HUES48 (cell line): ENCODE results near the gene LSAMP.
"Not testable (repeated sequence)": the region's sequence is repeated elsewhere in the genome, so short reads cannot be mapped to it uniquely, and the experiment has no call there.

Experiments used
- H3K27ac ChIP-seq: one replicate; pipeline ENCODE4 v1.7.0; 2013; ENCODE audit warnings: low read depth, low read length, inconsistent platforms
- H3K27me3 ChIP-seq: 2 replicates; pipeline ENCODE4 v1.6.1; 2013; ENCODE audit warnings: mild to moderate bottlenecking, low read length; ENCODE audit not compliant: control insufficient read depth, insufficient read depth
- H3K36me3 ChIP-seq: 2 replicates; pipeline ENCODE4 v1.6.1; 2013; ENCODE audit warnings: low read length; ENCODE audit not compliant: control insufficient read depth, insufficient read depth
- H3K4me1 ChIP-seq: 2 replicates; pipeline ENCODE4 v1.6.1; 2013; ENCODE audit warnings: mild to moderate bottlenecking, low read length; ENCODE audit not compliant: control insufficient read depth, insufficient read depth
- H3K4me3 ChIP-seq: 2 replicates; pipeline ENCODE4 v1.5.1; 2013; ENCODE audit warnings: mild to moderate bottlenecking, low read depth, low read length
- H3K9ac ChIP-seq: 2 replicates; pipeline ENCODE4 v1.6.1; 2013; ENCODE audit warnings: mild to moderate bottlenecking, low read depth, low read length, moderate library complexity
- H3K9me3 ChIP-seq: 2 replicates; pipeline ENCODE4 v1.6.1; 2013; ENCODE audit warnings: low read length; ENCODE audit not compliant: control insufficient read depth, insufficient read depth

Gene LSAMP

DNA sequence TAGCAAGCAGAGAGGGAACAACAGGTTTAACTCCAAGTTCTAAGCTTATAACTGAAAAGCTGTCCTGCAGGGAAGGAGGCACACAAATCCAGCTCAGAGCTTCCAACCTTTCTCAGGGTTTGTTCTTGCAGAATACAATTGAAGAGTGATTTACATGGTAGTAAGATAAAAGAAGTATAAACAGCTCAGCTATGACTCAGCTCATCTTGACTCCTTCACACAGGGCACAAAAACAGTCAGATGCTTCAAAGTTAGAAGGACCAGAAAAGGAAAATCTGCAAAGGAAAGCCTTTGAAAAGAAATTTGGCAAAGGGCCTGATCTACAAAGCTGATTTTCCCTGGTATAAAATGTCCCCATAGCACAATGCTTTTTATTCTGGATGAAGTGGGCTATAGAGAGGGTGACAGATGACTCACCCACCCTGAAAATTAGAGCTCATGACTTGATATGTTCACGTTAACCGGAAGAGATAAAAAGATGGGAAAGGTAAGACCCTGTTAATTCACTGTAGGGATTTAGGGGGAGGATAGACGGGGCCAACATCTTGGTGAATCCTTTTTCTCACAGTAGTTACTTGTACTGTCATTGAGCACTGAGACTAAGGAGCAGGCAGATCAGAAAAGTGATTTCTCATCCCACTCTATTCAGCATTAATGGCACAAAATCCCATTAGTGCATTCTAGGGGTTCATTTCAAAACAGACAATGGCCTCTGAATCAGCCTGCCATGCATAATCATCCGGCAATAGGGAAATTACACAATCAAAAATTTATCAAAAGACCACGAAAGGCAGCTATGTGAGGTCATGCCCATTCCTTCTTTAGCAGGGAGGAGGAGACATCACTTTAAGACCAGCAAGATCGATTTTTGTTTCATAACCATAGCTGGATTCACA lies 678.5 kb downstream of the LSAMP start:
- Histone ChIP-seq H3K27ac (peak overlapping the region; percentile 94), H3K4me1 (peaks cover 17% of the 10 kb centered on the region), H3K9me3 (no peaks in the 10 kb centered on the region), H3K27me3 (no peaks in the 10 kb centered on the region), H3K9ac (no peak overlapping the region), H3K4me3 (no peak overlapping the region), H3K36me3 (no peaks in the 10 kb centered on the region)

DNA sequence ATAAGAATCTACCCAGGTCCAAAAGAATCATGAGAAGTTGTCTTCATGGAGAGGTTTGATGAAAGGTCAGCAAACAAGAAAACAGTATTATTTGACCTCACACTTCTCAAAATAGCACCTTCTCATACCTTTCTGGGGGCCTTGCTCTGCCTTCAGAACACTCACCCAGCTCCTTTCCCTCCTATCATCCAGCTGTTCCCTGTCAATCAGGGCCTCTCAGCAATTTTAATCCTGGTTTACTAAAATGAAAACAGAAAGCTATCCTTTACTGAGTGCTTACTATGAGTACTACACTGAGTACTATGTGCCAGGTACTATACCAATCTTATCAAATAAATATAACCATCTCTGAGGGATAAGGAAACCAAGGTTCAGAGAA lies 683.4 kb downstream of the LSAMP start:
- no peak overlapping the region for H3K27ac ChIP-seq
- H3K36me3 ChIP-seq: no peaks in the 10 kb centered on the region
- H3K27me3 ChIP-seq: no peaks in the 10 kb centered on the region
- no peak overlapping the region for H3K9ac ChIP-seq
- no peak overlapping the region for H3K4me3 ChIP-seq
- peaks cover 12% of the 10 kb centered on the region for H3K4me1 ChIP-seq
- H3K9me3 ChIP-seq: no peaks in the 10 kb centered on the region

DNA sequence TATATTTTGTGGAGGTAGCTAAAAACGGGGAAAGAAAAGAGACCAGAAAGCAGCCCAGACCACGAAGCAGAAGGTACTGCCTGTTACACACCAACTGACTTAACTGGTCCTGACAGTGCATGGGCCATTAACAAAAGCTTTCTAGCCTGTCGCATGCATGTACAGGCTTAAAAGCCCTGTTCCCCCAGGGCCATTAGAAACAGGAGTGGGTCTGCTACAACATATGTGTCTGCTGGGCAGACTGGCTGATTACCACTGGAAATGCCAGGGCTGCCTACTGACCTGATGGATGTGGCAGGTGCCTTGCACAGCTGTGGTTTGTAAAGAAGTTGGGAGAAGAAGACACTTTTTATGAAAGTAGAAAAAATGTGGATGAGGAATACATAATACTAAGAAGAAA lies 684.6 kb downstream of the LSAMP start:
- Histone ChIP-seq H3K4me1 (peaks cover under 1% of the 10 kb centered on the region; the same call in 1 of the 2 replicates), H3K4me3 (no peak overlapping the region), H3K27me3 (no peaks in the 10 kb centered on the region), H3K36me3 (no peaks in the 10 kb centered on the region), H3K9ac (no peak overlapping the region), H3K9me3 (no peaks in the 10 kb centered on the region), H3K27ac (no peak overlapping the region)

DNA sequence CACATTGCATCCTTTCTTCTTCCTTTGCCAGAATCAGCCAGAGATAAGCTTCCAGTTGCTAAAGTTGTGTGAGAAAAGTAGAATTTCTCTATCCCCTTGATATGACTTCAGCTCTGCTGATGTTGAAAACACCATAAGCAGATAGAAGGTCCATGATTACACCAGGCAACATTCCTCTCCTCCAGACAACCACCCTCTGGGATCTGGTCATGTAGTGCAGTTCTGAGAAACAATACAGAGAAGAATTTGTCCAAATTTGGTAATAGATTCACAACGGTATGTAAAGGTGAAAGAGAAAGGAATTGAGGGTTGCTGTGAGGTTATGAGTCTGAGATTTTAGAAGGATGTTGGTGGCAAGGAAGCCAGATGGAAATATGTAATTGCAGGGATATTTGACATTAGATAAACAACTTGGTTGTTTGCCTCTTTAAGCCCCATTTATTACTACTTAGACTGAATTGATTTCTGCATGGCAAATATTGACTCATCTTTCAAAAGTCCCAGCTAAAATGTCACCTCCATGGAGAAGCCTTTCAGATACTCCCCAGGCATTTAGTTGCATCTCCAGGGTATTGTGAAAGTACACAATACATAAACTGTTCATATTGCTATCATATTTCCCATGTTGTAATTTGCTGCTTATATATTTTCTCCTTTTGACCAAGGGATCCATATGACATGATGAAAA lies 687.1 kb downstream of the LSAMP start:
- H3K36me3 ChIP-seq: no peaks in the 10 kb centered on the region
- H3K9ac ChIP-seq: no peak overlapping the region
- H3K27me3 ChIP-seq: no peaks in the 10 kb centered on the region
- no peak overlapping the region for H3K27ac ChIP-seq
- H3K4me3 ChIP-seq: no peak overlapping the region
- H3K4me1 ChIP-seq: no peaks in the 10 kb centered on the region
- no peaks in the 10 kb centered on the region for H3K9me3 ChIP-seq

DNA sequence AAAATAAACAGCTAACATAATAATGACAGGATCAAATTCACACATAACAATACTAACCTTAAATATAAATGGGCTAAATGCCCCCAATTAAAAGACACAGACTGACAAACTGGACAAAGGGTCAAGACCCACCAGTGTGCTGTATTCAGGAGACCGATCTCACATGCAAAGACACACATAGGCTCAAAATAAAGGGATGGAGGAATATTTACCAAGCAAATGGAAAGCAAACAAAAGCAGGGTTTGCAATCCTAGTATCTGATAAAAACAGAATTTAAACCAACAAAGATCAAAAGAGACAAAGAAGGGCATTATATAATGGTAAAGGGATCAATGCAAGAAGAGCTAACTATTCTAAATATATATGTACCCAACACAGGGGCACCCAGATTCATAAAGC lies 692.3 kb downstream of the LSAMP start:
- H3K4me3 ChIP-seq, H3K27ac ChIP-seq, H3K4me1 ChIP-seq, H3K27me3 ChIP-seq, H3K9ac ChIP-seq, H3K36me3 ChIP-seq, H3K9me3 ChIP-seq: not testable (repeated sequence)
